Gastrocnemius medialis (tissue), 4 donors: ENCODE results near the gene LZTS2. TPM values are rescaled to one million over a fixed set of nuclear protein-coding genes. Genes with fewer than 3 reads are reported as not detected.

Experiments used
- ATAC-seq, 2 donors: fragments of 150-250 bp; one replicate each; pipeline ENCODE4 v1.9.1; 2016
- DNase-seq, 2 donors: peaks; one replicate each; pipeline ENCODE4 v3.0.0-alpha.2; 2019
- H3K27ac ChIP-seq, 4 donors: fragments of 200-600 bp; sonication (generic); 1 replicate in 1 of 4; 2 replicates in 3 of 4; pipeline ENCODE4 v1.5.1; 2016 to 2018; ENCODE audit warnings: mild to moderate bottlenecking in 2 of 4, moderate library complexity in 1 of 4
- H3K27me3 ChIP-seq, 3 donors: fragments of 200-600 bp; sonication (generic) in 2 of 3; 1 replicate in 1 of 3; 2 replicates in 2 of 3; pipeline versions ENCODE4 v1.5.1 to v1.6.0; 2016 to 2019; ENCODE audit warnings: mild to moderate bottlenecking in 1 of 3, moderate library complexity in 1 of 3
- H3K36me3 ChIP-seq, 2 donors: fragments of 200-600 bp; sonication (generic) in 1 of 2; one replicate each; pipeline ENCODE4 v1.5.1; 2017 to 2018
- H3K4me1 ChIP-seq, 2 donors: fragments of 200-600 bp; sonication (generic) in 1 of 2; one replicate each; pipeline ENCODE4 v1.5.1; 2016 to 2017; ENCODE audit warnings: mild to moderate bottlenecking in 2 of 2
- H3K4me3 ChIP-seq, 4 donors: fragments of 200-600 bp; sonication (generic) in 3 of 4; 1 replicate in 1 of 4; 2 replicates in 3 of 4; pipeline ENCODE4 v1.5.1; 2016 to 2019; ENCODE audit warnings: mild to moderate bottlenecking in 2 of 4
- H3K9me3 ChIP-seq, 3 donors: fragments of 200-600 bp; sonication (generic) in 2 of 3; 1 replicate in 1 of 3; 2 replicates in 2 of 3; pipeline ENCODE4 v1.5.1; 2016 to 2019
- CTCF ChIP-seq, 5 experiments: fragments of 450-650 bp in 3 of 5; fragments of 200-600 bp in 2 of 5; sonication (generic) in 2 of 5; IDR thresholded peaks in 4 of 5; conservative IDR thresholded peaks in 1 of 5; 1 replicate in 4 of 5; 2 replicates in 1 of 5; pipeline ENCODE4 v1.5.1; 2016 to 2019; ENCODE audit warnings: antibody characterized with exemption in 5 of 5, mild to moderate bottlenecking in 3 of 5, moderate library complexity in 3 of 5
- POLR2A ChIP-seq, 2 donors: fragments of 450-650 bp; IDR thresholded peaks; one replicate each; pipeline ENCODE4 v1.6.1; 2017; ENCODE audit warnings: antibody characterized with exemption in 2 of 2, mild to moderate bottlenecking in 2 of 2, moderate library complexity in 2 of 2
- in situ Hi-C, 4 donors: fragments of 200-750 bp; cut with MboI; loops; one replicate each; pipeline versions ENCODE4 v1.15.0 to v1.8.0; 2017; ENCODE audit warnings: low sequenced_read_pairs in 4 of 4
- intact Hi-C: fragments of 100-400 bp; cut with DNase I; formaldehyde crosslinking; loops from one replicate; pipeline ENCODE4 v1.15.1; 2023; ENCODE audit warnings: low total_unique reads
- microRNA counts, 2 donors: library from miRNA; unstranded; fragments of <30 nt; microRNA quantifications; one replicate each; lab custom pipeline; 2016
- microRNA-seq, 2 donors: library from miRNA; unstranded; fragments of <30 nt; microRNA quantifications; one replicate each; pipeline ENCODE4, GENCODE V29; 2016; ENCODE audit warnings: borderline replicate concordance in 2 of 2
- total RNA-seq, 4 donors: library from RNA; depleted of rRNA; stranded (reverse); fragments of >200 nt; gene quantifications; one replicate each; pipeline versions ENCODE4 v1.1.0 to v1.2.3, GENCODE V29; 2016

LZTS2 gene
- total RNA-seq, 4 donors from 2014 or later, result 22.5 to 44.7 (median 26.7) TPM

- in situ Hi-C loops (no loop called here), intact Hi-C loops (no loop called here)
- Histone ChIP-seq H3K9me3 (no peaks in the 10 kb centered on the region), H3K36me3 (no peaks in the 10 kb centered on the region), H3K27me3 (peaks cover 9 to 18% (median 14%) of the 10 kb centered on the region in 3 donors), H3K4me1 (peaks cover 12 to 21% of the 10 kb centered on the region in 2 donors), H3K27ac (no peak overlapping the region), H3K4me3 (no peak overlapping the region)
- TF ChIP-seq POLR2A (IDR thresholded peaks at IDR 0.05) (no peak), CTCF (IDR thresholded peaks at IDR 0.05 in 4 of 5, conservative IDR thresholded peaks at IDR 0.05 in 1 of 5) (no peak)
- ATAC-seq (no peak), DNase-seq (no peak)
These were observed 54.7 kb downstream of the LZTS2 start for GRCh38 chr10:101054351-101054750.

- Histone ChIP-seq H3K4me3 (no peak overlapping the region), H3K4me1 (peaks cover 10 to 21% of the 10 kb centered on the region in 2 donors), H3K36me3 (no peaks in the 10 kb centered on the region), H3K9me3 (no peaks in the 10 kb centered on the region), H3K27ac (no peak overlapping the region), H3K27me3 (peaks cover 4 to 12% (median 9%) of the 10 kb centered on the region in 3 donors)
- TF ChIP-seq POLR2A (IDR thresholded peaks at IDR 0.05) (no peak), CTCF (IDR thresholded peaks at IDR 0.05 in 4 of 5, conservative IDR thresholded peaks at IDR 0.05 in 1 of 5) (no peak)
- intact Hi-C loops, result no loop called here
- DNase-seq (no peak), ATAC-seq (no peak)
- in situ Hi-C loops, result no loop called here
These were observed 55.3 kb downstream of the LZTS2 start for GRCh38 chr10:101054876-101055275.

- H3K9me3 ChIP-seq, result no peaks in the 10 kb centered on the region
- peaks cover 10 to 22% of the 10 kb centered on the region in 2 donors for H3K4me1 ChIP-seq
- in situ Hi-C loops (no loop called here), intact Hi-C loops (no loop called here)
- H3K27ac ChIP-seq, result no peak overlapping the region
- no peak for DNase-seq
- ATAC-seq, result no peak
- no peaks in the 10 kb centered on the region for H3K36me3 ChIP-seq
- no peak overlapping the region for H3K4me3 ChIP-seq
- peaks cover 0 to 7% (median 3%) of the 10 kb centered on the region in 3 donors for H3K27me3 ChIP-seq
- no peak for TF ChIP-seq POLR2A (IDR thresholded peaks at IDR 0.05)
- no peak for TF ChIP-seq CTCF (IDR thresholded peaks at IDR 0.05 in 4 of 5, conservative IDR thresholded peaks at IDR 0.05 in 1 of 5)
These were observed 55.8 kb downstream of the LZTS2 start for GRCh38 chr10:101055411-101055810.

- in situ Hi-C loops, result no loop called here
These were observed 57.0 kb downstream of the LZTS2 start for GRCh38 chr10:101056365-101057151.

More at GRCh38 chr10:101056365-101057151, 57.0 kb downstream of the LZTS2 start:
- no peak for ATAC-seq
- TF ChIP-seq POLR2A (IDR thresholded peaks at IDR 0.05), result no peak
- TF ChIP-seq CTCF (IDR thresholded peaks at IDR 0.05 in 4 of 5, conservative IDR thresholded peaks at IDR 0.05 in 1 of 5), result no peak
- Histone ChIP-seq H3K4me3 (no peak overlapping the region), H3K27ac (no peak overlapping the region), H3K9me3 (no peaks in the 10 kb centered on the region), H3K36me3 (no peaks in the 10 kb centered on the region), H3K4me1 (peaks cover 9 to 12% of the 10 kb centered on the region in 2 donors), H3K27me3 (no peaks in the 10 kb centered on the region)
- no peak for DNase-seq
- intact Hi-C loops, result no loop called here

MicroRNAs within 50 kb of the gene (microRNA counts, 767-probe panel; counts per million panel counts)
- 356 to 448 counts per million in 2 donors for microRNA hsa-miR-608 (lab: Ali Mortazavi, UCI)

Small RNAs within 50 kb of the gene (microRNA-seq; reads per million reads assigned to microRNA genes)
- 0 reads per million in 2 donors for gene MIR608

Other genes starting within 250 kb of the LZTS2 start
- 10 to 100 TPM in 3 of 4 donors, 1 to 10 TPM in 1; 9.2 to 23.0 (median 20.1) TPM for gene SLF2, start 86.8 kb upstream of the LZTS2 start, total RNA-seq
- gene SEMA4G, start 30.3 kb upstream of the LZTS2 start, total RNA-seq, result 1 to 10 TPM in 1 of 4 donors, under 1 TPM in 3; 0.46 to 1.1 (median 0.52) TPM
- gene MRPL43, start 12.3 kb upstream of the LZTS2 start, total RNA-seq, result 100 to 1,000 TPM in 1 of 4 donors, 10 to 100 TPM in 3; 83.3 to 129 (median 92.5) TPM
- gene TWNK, start 12.3 kb upstream of the LZTS2 start, total RNA-seq, result 10 to 100 TPM in 2 of 4 donors, 1 to 10 TPM in 2; 8.2 to 19.8 (median 10.0) TPM
- under 1 TPM in 1 of 4 donors, not detected in 3; 0.11 TPM for gene PDZD7, start 31.3 kb downstream of the LZTS2 start, total RNA-seq
- gene SFXN3, start 31.4 kb downstream of the LZTS2 start, total RNA-seq, result 1 to 10 TPM; 4.2 to 9.5 (median 7.0) TPM
- gene KAZALD1, start 62.2 kb downstream of the LZTS2 start, total RNA-seq, result 1 to 10 TPM; 1.7 to 3.6 (median 2.2) TPM
- gene TLX1, start 131.5 kb downstream of the LZTS2 start, total RNA-seq, result not detected
- 10 to 100 TPM; 10.7 to 25.9 (median 13.0) TPM for gene LBX1, start 229.7 kb downstream of the LZTS2 start, total RNA-seq